Brain microvascular endothelial cell (primary cell): Measurements from ENCODE around the gene NGRN.

ENCODE experiments used
- DNase-seq: peaks from one replicate; pipeline ENCODE4 v3.0.0-alpha.2; 2020
- H3K27ac ChIP-seq: fragments of 250-450 bp; sonication (Bioruptor Pico); 2 replicates; pipeline ENCODE4 v1.5.1; 2020; ENCODE audit warnings: mild to moderate bottlenecking, moderate library complexity
- H3K27me3 ChIP-seq: fragments of 250-450 bp; sonication (Bioruptor Pico); replicated peaks from 2 replicates; pipeline ENCODE4 v1.5.1; 2020; ENCODE audit warnings: mild to moderate bottlenecking
- H3K36me3 ChIP-seq: fragments of 250-450 bp; sonication (Bioruptor Pico); replicated peaks from 2 replicates; pipeline ENCODE4 v1.5.1; 2020; ENCODE audit warnings: mild to moderate bottlenecking
- H3K4me3 ChIP-seq: 2 replicates; pipeline ENCODE4 v1.5.1; 2011; ENCODE audit warnings: low read depth, mild to moderate bottlenecking, control low read depth, low read length, moderate library complexity
- CTCF ChIP-seq: IDR thresholded peaks from 2 replicates; pipeline ENCODE4 v1.5.1; 2011; ENCODE audit warnings: low read depth, mild to moderate bottlenecking, moderate library complexity, low read length, control low read depth, inconsistent platforms; ENCODE audit errors: missing control alignments
- in situ Hi-C: cut with HindIII; loops from 2 replicates; pipeline ENCODE4 v1.10.0; 2017; ENCODE audit warnings: low sequenced_read_pairs, low pct_ligation_motif_present

Gene NGRN

DNA sequence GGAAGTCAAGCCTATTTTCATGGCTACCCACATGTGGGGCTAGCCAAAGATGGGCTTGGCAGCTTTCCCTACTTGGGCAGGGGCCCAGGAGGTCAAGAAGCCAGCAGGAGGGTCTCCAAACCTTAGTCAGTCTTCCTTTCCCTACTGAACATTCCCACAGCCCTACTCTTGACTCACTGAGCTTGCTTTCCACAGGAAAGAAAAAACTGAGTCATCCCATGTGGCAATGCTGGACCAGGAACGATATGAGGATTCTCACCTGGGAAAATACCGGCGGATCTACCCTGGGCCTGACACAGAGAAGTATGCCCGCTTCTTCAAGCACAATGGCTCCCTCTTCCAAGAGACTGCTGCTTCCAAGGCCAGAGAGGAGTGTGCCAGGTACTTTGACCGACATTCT is 3.7 kb upstream of the NGRN start:
- no peak for TF ChIP-seq CTCF
- Histone ChIP-seq H3K36me3 (no peaks in the 10 kb centered on the region), H3K4me3 (no peak overlapping the region), H3K27me3 (no peaks in the 10 kb centered on the region), H3K27ac (no peak overlapping the region)
- peak; percentile 41 for DNase-seq
- in situ Hi-C loops: no loop called here

- Histone ChIP-seq H3K4me3 (no peak overlapping the region), H3K36me3 (no peaks in the 10 kb centered on the region), H3K27ac (no peak overlapping the region), H3K27me3 (no peaks in the 10 kb centered on the region)
- no peak for TF ChIP-seq CTCF
- no peak for DNase-seq
- in situ Hi-C loops: no loop called here
Measured at GRCh38 chr15:90262426-90262825, 3.0 kb upstream of the NGRN start.

GRCh38 chr15:90264671-90265070 is 801 bp upstream of the NGRN start:
- in situ Hi-C loops: no loop called here
- no peak for DNase-seq
- Histone ChIP-seq H3K27me3 (no peaks in the 10 kb centered on the region), H3K27ac (peak overlapping the region; percentile 95), H3K4me3 (peak overlapping the region; percentile 78), H3K36me3 (peaks cover 4% of the 10 kb centered on the region)
- TF ChIP-seq CTCF: no peak

- peak overlapping the region; percentile 95 for H3K27ac ChIP-seq
- peak overlapping the region; percentile 78 for H3K4me3 ChIP-seq
- peaks cover 15% of the 10 kb centered on the region for H3K36me3 ChIP-seq
- no peaks in the 10 kb centered on the region for H3K27me3 ChIP-seq
- in situ Hi-C loops: no loop called here
- TF ChIP-seq CTCF: no peak
- peak; percentile 20 for DNase-seq
Measured at GRCh38 chr15:90266061-90266431, 574 bp downstream of the NGRN start.

DNA sequence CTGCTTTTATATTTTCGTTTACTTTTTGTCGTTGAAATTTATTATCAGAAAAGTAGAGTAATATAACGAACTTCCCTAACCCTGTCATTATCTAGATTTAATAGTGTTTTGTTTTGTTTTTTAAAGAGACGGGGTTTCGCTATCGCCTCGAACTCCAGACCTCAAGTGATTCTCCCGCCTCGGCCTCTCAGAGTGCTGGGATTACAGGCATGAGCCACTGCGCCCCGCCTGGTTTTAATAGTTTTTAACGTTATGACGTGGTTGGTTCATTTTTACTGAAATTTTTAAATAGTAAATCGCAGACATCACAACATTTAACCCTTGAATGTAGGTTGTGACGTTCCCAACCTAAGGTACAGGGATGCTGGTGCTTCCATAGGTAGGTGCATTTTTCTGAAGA is 1.0 kb downstream of the NGRN start:
- peak overlapping the region; percentile 95 for H3K27ac ChIP-seq
- H3K36me3 ChIP-seq: peaks cover 20% of the 10 kb centered on the region
- no peak for TF ChIP-seq CTCF
- in situ Hi-C loops: no loop called here
- peak; percentile 41 for DNase-seq
- H3K4me3 ChIP-seq: peak overlapping the region; percentile 78
- no peaks in the 10 kb centered on the region for H3K27me3 ChIP-seq

GRCh38 chr15:90268415-90268814 is 2.9 kb downstream of the NGRN start:
- peaks cover 37% of the 10 kb centered on the region for H3K36me3 ChIP-seq
- no peak for DNase-seq
- in situ Hi-C loops: no loop called here
- no peak for TF ChIP-seq CTCF
- H3K27me3 ChIP-seq: no peaks in the 10 kb centered on the region
- H3K27ac ChIP-seq: no peak overlapping the region
- no peak overlapping the region for H3K4me3 ChIP-seq
